ENCODE measurements around the gene TSPYL4.

- TF ChIP-seq, protein P1, sequence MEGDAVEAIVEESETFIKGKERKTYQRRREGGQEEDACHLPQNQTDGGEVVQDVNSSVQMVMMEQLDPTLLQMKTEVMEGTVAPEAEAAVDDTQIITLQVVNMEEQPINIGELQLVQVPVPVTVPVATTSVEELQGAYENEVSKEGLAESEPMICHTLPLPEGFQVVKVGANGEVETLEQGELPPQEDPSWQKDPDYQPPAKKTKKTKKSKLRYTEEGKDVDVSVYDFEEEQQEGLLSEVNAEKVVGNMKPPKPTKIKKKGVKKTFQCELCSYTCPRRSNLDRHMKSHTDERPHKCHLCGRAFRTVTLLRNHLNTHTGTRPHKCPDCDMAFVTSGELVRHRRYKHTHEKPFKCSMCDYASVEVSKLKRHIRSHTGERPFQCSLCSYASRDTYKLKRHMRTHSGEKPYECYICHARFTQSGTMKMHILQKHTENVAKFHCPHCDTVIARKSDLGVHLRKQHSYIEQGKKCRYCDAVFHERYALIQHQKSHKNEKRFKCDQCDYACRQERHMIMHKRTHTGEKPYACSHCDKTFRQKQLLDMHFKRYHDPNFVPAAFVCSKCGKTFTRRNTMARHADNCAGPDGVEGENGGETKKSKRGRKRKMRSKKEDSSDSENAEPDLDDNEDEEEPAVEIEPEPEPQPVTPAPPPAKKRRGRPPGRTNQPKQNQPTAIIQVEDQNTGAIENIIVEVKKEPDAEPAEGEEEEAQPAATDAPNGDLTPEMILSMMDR (conservative IDR thresholded peaks at IDR 0.05) = no peak
- TF ChIP-seq ZFX (IDR thresholded peaks at IDR 0.05) = no peak
Observed at GRCh38 chr6:116291701-116292396, 38.0 kb upstream of the TSPYL4 start.
